B cell (primary cell): ENCODE results near the gene UBXN6. TPM values are rescaled to one million over a fixed set of nuclear protein-coding genes. Genes with fewer than 3 reads are reported as not detected.

ENCODE experiments used
- ATAC-seq: fragments of 200-7000 bp; cut with Tn5 transposase; one replicate; pipeline ENCODE4 v1.10.0; 2021; ENCODE audit warnings: low read depth, mild to moderate bottlenecking, moderate number of reproducible peaks, moderate library complexity
- CTCF ChIA-PET: fragments of 350-600 bp; sonication (Branson Sonifier 250); formaldehyde crosslinking; loops from one replicate; lab custom pipeline; 2021; ENCODE audit warnings: antibody characterized with exemption, inconsistent platforms; lab: Charles Lee
- POLR2A ChIA-PET: fragments of 350-600 bp; sonication (Branson Sonifier 250); formaldehyde crosslinking; loops from one replicate; lab custom pipeline; 2021; ENCODE audit warnings: antibody characterized with exemption; lab: Charles Lee
- DNase-seq: peaks from one replicate; pipeline ENCODE4 v3.0.0; 2013
- H2AFZ ChIP-seq: 2 replicates; pipeline ENCODE4 v1.6.1; 2012; ENCODE audit warnings: mild to moderate bottlenecking, low read depth, low read length; ENCODE audit not compliant: insufficient read depth, poor library complexity, severe bottlenecking
- H3K27ac ChIP-seq, 2 donors: 1 replicate in 1 of 2; 2 replicates in 1 of 2; pipeline ENCODE4 v1.5.1; 2012 to 2013; ENCODE audit warnings: low read length in 2 of 2, mild to moderate bottlenecking in 2 of 2, moderate library complexity in 1 of 2
- H3K27me3 ChIP-seq, 4 experiments: fragments of 200-600 bp in 1 of 4; sonication (generic) in 1 of 4; replicated peaks in 1 of 4; 1 replicate in 2 of 4; 2 replicates in 2 of 4; pipeline versions ENCODE4 v1.6.1 to v1.7.0; 2013 to 2016; ENCODE audit warnings: low read length in 3 of 4, mild to moderate bottlenecking in 2 of 4, mixed read lengths in 1 of 4, moderate library complexity in 1 of 4; ENCODE audit not compliant: insufficient read depth in 4 of 4, control insufficient read depth in 3 of 4; ENCODE audit errors: control extremely low read depth in 1 of 4
- H3K36me3 ChIP-seq, 2 experiments: replicated peaks in 1 of 2; 1 replicate in 1 of 2; 2 replicates in 1 of 2; pipeline versions ENCODE4 v1.6.1 to v1.7.1; 2013; ENCODE audit warnings: low read length in 1 of 2; ENCODE audit not compliant: insufficient read depth in 2 of 2, control insufficient read depth in 1 of 2; ENCODE audit errors: control extremely low read depth in 1 of 2, extremely low read depth in 1 of 2
- H3K4me1 ChIP-seq, 2 donors: fragments of 200-600 bp in 1 of 2; sonication (generic) in 1 of 2; 1 replicate in 1 of 2; 2 replicates in 1 of 2; pipeline versions ENCODE4 v1.5.1 to v1.6.1; 2013 to 2017; ENCODE audit warnings: low read length in 2 of 2; ENCODE audit not compliant: control insufficient read depth in 2 of 2, insufficient read depth in 2 of 2
- H3K4me2 ChIP-seq: replicated peaks from 2 replicates; pipeline ENCODE3; 2012; ENCODE audit warnings: mild to moderate bottlenecking, low read depth, low read length; ENCODE audit not compliant: poor library complexity, severe bottlenecking
- H3K4me3 ChIP-seq, 5 experiments: fragments of 200-600 bp in 1 of 5; sonication (generic) in 1 of 5; 1 replicate in 3 of 5; 2 replicates in 2 of 5; pipeline versions ENCODE4 v1.5.1 to v1.7.0; 2011 to 2016; ENCODE audit warnings: low read length in 4 of 5, mild to moderate bottlenecking in 4 of 5, low read depth in 2 of 5, control low read depth in 1 of 5, moderate library complexity in 1 of 5; ENCODE audit not compliant: insufficient read depth in 1 of 5; ENCODE audit errors: control extremely low read depth in 1 of 5, extremely low read depth in 1 of 5
- H3K79me2 ChIP-seq: fragments of 200-600 bp; sonication (generic); one replicate; pipeline ENCODE4 v1.6.0; 2016; ENCODE audit warnings: low read length; ENCODE audit not compliant: control insufficient read depth, insufficient read depth
- H3K9ac ChIP-seq: fragments of 200-600 bp; sonication (generic); 2 replicates; pipeline ENCODE4 v1.6.1; 2017; ENCODE audit warnings: mild to moderate bottlenecking, low read length, moderate library complexity
- H3K9me3 ChIP-seq, 3 donors: one replicate each; pipeline versions ENCODE4 v1.6.1 to v1.7.1; 2013; ENCODE audit warnings: low read length in 2 of 3; ENCODE audit not compliant: control insufficient read depth in 2 of 3, insufficient read depth in 1 of 3; ENCODE audit errors: control extremely low read depth in 1 of 3
- H4K20me1 ChIP-seq: 2 replicates; pipeline ENCODE4 v1.6.0; 2012; ENCODE audit warnings: mild to moderate bottlenecking, low read length; ENCODE audit not compliant: insufficient read depth, control insufficient read depth, poor library complexity, severe bottlenecking
- H3K27ac Mint-ChIP-seq: one replicate; pipeline ENCODE4 v1.8.0; 2021; ENCODE audit warnings: mixed read lengths
- H3K27me3 Mint-ChIP-seq: one replicate; pipeline ENCODE4 v1.8.0; 2021; ENCODE audit warnings: mixed read lengths
- H3K4me1 Mint-ChIP-seq: one replicate; pipeline ENCODE4 v1.8.0; 2021; ENCODE audit warnings: mixed read lengths
- H3K4me3 Mint-ChIP-seq: one replicate; pipeline ENCODE4 v1.8.0; 2021; ENCODE audit warnings: mixed read lengths
- H3K9me3 Mint-ChIP-seq: one replicate; pipeline ENCODE4 v1.8.0; 2022; ENCODE audit warnings: mixed read lengths; ENCODE audit not compliant: insufficient read depth
- CTCF ChIP-seq: fragments of 200-600 bp; IDR thresholded peaks from one replicate; pipeline ENCODE4 v1.8.0; 2022; ENCODE audit warnings: antibody characterized with exemption, mild to moderate bottlenecking
- EZH2 ChIP-seq: IDR thresholded peaks from 2 replicates; pipeline ENCODE4 v1.6.1; 2012; ENCODE audit warnings: borderline replicate concordance, low read depth, mild to moderate bottlenecking, moderate library complexity, low read length; ENCODE audit not compliant: insufficient read depth, poor library complexity, severe bottlenecking
- WGBS: methylation state at CpG from one replicate; pipeline ENCODE4 v1.1.5; 2013; ENCODE audit warnings: missing lambda C conversion rate; ENCODE audit not compliant: insufficient coverage; 5-methylcytosine and 5-hydroxymethylcytosine counted together
- intact Hi-C: fragments of 100-400 bp; cut with micrococcal nuclease; formaldehyde crosslinking; loops from one replicate; pipeline ENCODE4 v1.10.0; 2022
- polyA plus RNA-seq: library from polyadenylated mRNA; depleted of rRNA; stranded (reverse); fragments of >200 nt; gene quantifications from 2 replicates; pipeline ENCODE4 v1.2.3, GENCODE V29; 2012
- total RNA-seq, 2 donors: library from RNA; stranded (reverse); fragments of 120-200 nt in 1 of 2; gene quantifications; 1 replicate in 1 of 2; 2 replicates in 1 of 2; pipeline versions ENCODE4 v1.2.3 to v1.2.4, GENCODE V29; 2013 to 2022

Gene UBXN6
- total and polyA plus RNA-seq, 2 donors (not counting 1 experiment from before 2014, with no cell fraction given), result 75.8 to 76.6 TPM

GRCh38 chr19:4447327-4448146, 10.1 kb downstream of the UBXN6 start:
- Histone ChIP-seq H3K9me3 (no peaks in the 10 kb centered on the region), H3K4me3 (no peak overlapping the region), H3K27me3 (no peaks in the 10 kb centered on the region), H3K36me3 (peaks cover 1 to 68% of the 10 kb centered on the region in 2 experiments), H3K9ac (no peak overlapping the region), H2AFZ (no peak overlapping the region), H3K27ac (no peak overlapping the region), H3K79me2 (no peaks in the 10 kb centered on the region), H3K4me1 (peaks cover 4% of the 10 kb centered on the region in 2 donors), H3K4me2 (no peak overlapping the region), H4K20me1 (peaks cover 10% of the 10 kb centered on the region)
- H3K4me3 Mint-ChIP-seq, result no peak overlapping the region
- WGBS, result 94% methylated on average over 22 of the region's 28 CpGs
- no peaks in the 10 kb centered on the region for H3K9me3 Mint-ChIP-seq
- TF ChIP-seq EZH2 (no peak), CTCF (no peak)
- DNase-seq (no peak), ATAC-seq (no peak)
- H3K27ac Mint-ChIP-seq, result no peak overlapping the region
- no peaks in the 10 kb centered on the region for H3K27me3 Mint-ChIP-seq
- ChIA-PET CTCF (interaction anchor here (0.6 kb wide), 1 partner anchor 219 kb away, joined by 3 read pairs; no protein-coding TSS in a partner anchor), POLR2A (no interaction called here)
- H3K4me1 Mint-ChIP-seq, result peaks cover 7% of the 10 kb centered on the region
- intact Hi-C loops, result no loop called here

- TF ChIP-seq CTCF (no peak), EZH2 (no peak)
- ChIA-PET CTCF (no interaction called here), POLR2A (no interaction called here)
- peaks cover 8 to 12% of the 10 kb centered on the region in 2 donors for H3K4me1 ChIP-seq
- WGBS, result 90% methylated on average over 14 of the region's 15 CpGs
- H3K79me2 ChIP-seq, result no peaks in the 10 kb centered on the region
- Mint-ChIP-seq H3K27me3 (no peaks in the 10 kb centered on the region), H3K27ac (no peak overlapping the region), H3K4me1 (peaks cover 14% of the 10 kb centered on the region), H3K9me3 (no peaks in the 10 kb centered on the region), H3K4me3 (no peak overlapping the region)
- H3K9ac ChIP-seq, result no peak overlapping the region
- no peaks in the 10 kb centered on the region for H3K9me3 ChIP-seq
- no peak for DNase-seq
- H3K27me3 ChIP-seq, result no peaks in the 10 kb centered on the region
- H3K4me3 ChIP-seq, result no peak overlapping the region
- H3K36me3 ChIP-seq, result peaks cover 1 to 60% of the 10 kb centered on the region in 2 experiments
- H3K27ac ChIP-seq, result no peak overlapping the region
- H3K4me2 ChIP-seq, result no peak overlapping the region
- ATAC-seq, result no peak
- peaks cover 6% of the 10 kb centered on the region for H4K20me1 ChIP-seq
- intact Hi-C loops, result no loop called here
- no peak overlapping the region for H2AFZ ChIP-seq
These were observed 10.8 kb downstream of the UBXN6 start for GRCh38 chr19:4446704-4447200.
